Esophagus mucosa (tissue), 1 donor: ENCODE measurements around the gene PHF2. TPM values are rescaled to one million over a fixed set of nuclear protein-coding genes. Genes with fewer than 3 reads are reported as not detected.

Experiments used
- ATAC-seq: fragments of 200-7000 bp; cut with Tn5 transposase; one replicate; pipeline ENCODE4 v1.9.1; 2020
- total RNA-seq: library from RNA; stranded (reverse); gene quantifications from one replicate; pipeline ENCODE4 v1.2.4, GENCODE V29; 2023
- donor health status: DM: yes; HTN: yes; CAD: no.

The PHF2 gene
- total RNA-seq, 1 donor from 2014 or later, result 12.1 TPM

GRCh38 chr9:93634311-93635185 lies 58.2 kb downstream of the PHF2 start:
- no peak for ATAC-seq

GRCh38 chr9:93635186-93636107 lies 59.1 kb downstream of the PHF2 start:
- ATAC-seq, result no peak

GRCh38 chr9:93636172-93636661 lies 59.8 kb downstream of the PHF2 start:
- no peak for ATAC-seq

GRCh38 chr9:93636667-93637066 lies 60.3 kb downstream of the PHF2 start:
- no peak for ATAC-seq

GRCh38 chr9:93637886-93638285 lies 61.5 kb downstream of the PHF2 start:
- ATAC-seq, result no peak

- ATAC-seq, result no peak
Measured at GRCh38 chr9:93640027-93640426, 63.6 kb downstream of the PHF2 start.

GRCh38 chr9:93642961-93643360 lies 66.6 kb downstream of the PHF2 start:
- ATAC-seq, result no peak

GRCh38 chr9:93644397-93645088 lies 68.2 kb downstream of the PHF2 start:
- no peak for ATAC-seq

- no peak for ATAC-seq
Measured at GRCh38 chr9:93645149-93645889, 68.9 kb downstream of the PHF2 start.

- no peak for ATAC-seq
Measured at GRCh38 chr9:93645921-93646639, 69.7 kb downstream of the PHF2 start.

- no peak for ATAC-seq
Measured at GRCh38 chr9:93646640-93647178, 70.3 kb downstream of the PHF2 start.

- no peak for ATAC-seq
Measured at GRCh38 chr9:93648181-93648580, 71.8 kb downstream of the PHF2 start.

- no peak for ATAC-seq
Measured at GRCh38 chr9:93648836-93649235, 72.5 kb downstream of the PHF2 start.

GRCh38 chr9:93649610-93650261 lies 73.4 kb downstream of the PHF2 start:
- no peak for ATAC-seq

GRCh38 chr9:93650448-93650847 lies 74.1 kb downstream of the PHF2 start:
- peak; percentile 11 for ATAC-seq

- ATAC-seq, result no peak
Measured at GRCh38 chr9:93651521-93651950, 75.2 kb downstream of the PHF2 start.

- no peak for ATAC-seq
Measured at GRCh38 chr9:93652604-93653592, 76.5 kb downstream of the PHF2 start.

GRCh38 chr9:93653760-93654159 lies 77.4 kb downstream of the PHF2 start:
- ATAC-seq, result no peak

- ATAC-seq, result no peak
Measured at GRCh38 chr9:93654351-93654961, 78.1 kb downstream of the PHF2 start.
